PC-9 (cell line): ENCODE measurements around the gene ITGA5. TPM values are rescaled to one million over a fixed set of nuclear protein-coding genes. Genes with fewer than 3 reads are reported as not detected.

Experiments used
- BruUV-seq: library from RNA; stranded (reverse); fragments of 400-500 nt; replicated peaks from 2 replicates; lab custom pipeline; 2021; lab: Mats Ljungman, UMichigan
- CTCF ChIA-PET: fragments of 300-600 bp; sonication (Branson Sonifier 250); formaldehyde crosslinking; loops from one replicate; lab custom pipeline; 2022; ENCODE audit warnings: antibody characterized with exemption; lab: Charles Lee
- POLR2A ChIA-PET: fragments of 300-600 bp; sonication (Branson Sonifier 250); formaldehyde crosslinking; loops from one replicate; lab custom pipeline; 2022; ENCODE audit warnings: antibody characterized with exemption; ENCODE audit not compliant: unreplicated experiment; lab: Charles Lee
- DNase-seq, 2 experiments: peaks; one replicate each; pipeline versions ENCODE4 v3.0.0 to v3.0.0-alpha.2; 2015 to 2022; ENCODE audit warnings: mixed read lengths in 1 of 2
- H2AFZ ChIP-seq: fragments of 200-600 bp; sonication (generic); 2 replicates; pipeline ENCODE4 v1.8.1; 2017; ENCODE audit warnings: antibody characterized with exemption
- H3F3A ChIP-seq: fragments of 200-600 bp; sonication (generic); 2 replicates; pipeline ENCODE4 v1.8.1; 2017; ENCODE audit warnings: antibody characterized with exemption, mild to moderate bottlenecking, low read depth; ENCODE audit not compliant: insufficient read depth
- H3K27ac ChIP-seq: fragments of 200-600 bp; sonication (generic); 2 replicates; pipeline ENCODE4 v1.6.1; 2016; ENCODE audit warnings: mixed run types
- H3K27me3 ChIP-seq: fragments of 200-600 bp; sonication (generic); 2 replicates; pipeline ENCODE4 v1.6.1; 2016; ENCODE audit warnings: low read depth, mixed run types; ENCODE audit not compliant: insufficient read depth
- H3K36me3 ChIP-seq: fragments of 200-600 bp; sonication (generic); 2 replicates; pipeline ENCODE4 v1.6.1; 2016; ENCODE audit warnings: low read depth, mixed run types
- H3K4me1 ChIP-seq: fragments of 200-600 bp; sonication (generic); replicated peaks from 2 replicates; pipeline ENCODE4 v1.6.1; 2016; ENCODE audit warnings: mixed run types; ENCODE audit not compliant: insufficient read depth
- H3K4me2 ChIP-seq: fragments of 200-600 bp; sonication (generic); 2 replicates; pipeline ENCODE4 v1.6.1; 2017; ENCODE audit warnings: mixed run types
- H3K4me3 ChIP-seq: fragments of 200-600 bp; sonication (generic); 2 replicates; pipeline ENCODE4 v1.6.1; 2016; ENCODE audit warnings: mixed run types
- H3K79me2 ChIP-seq: fragments of 200-600 bp; sonication (generic); 2 replicates; pipeline ENCODE4 v1.6.1; 2017; ENCODE audit warnings: low read depth, mixed run types
- H3K9me2 ChIP-seq: fragments of 200-600 bp; sonication (generic); 2 replicates; pipeline ENCODE4 v1.8.1; 2017; ENCODE audit warnings: mild to moderate bottlenecking; ENCODE audit not compliant: insufficient read depth
- H3K9me3 ChIP-seq: fragments of 200-600 bp; sonication (generic); 2 replicates; pipeline ENCODE4 v1.8.1; 2016; ENCODE audit warnings: low read depth; ENCODE audit not compliant: insufficient read depth
- H4K20me1 ChIP-seq: fragments of 200-600 bp; sonication (generic); 2 replicates; pipeline ENCODE4 v1.8.1; 2017; ENCODE audit not compliant: insufficient read depth
- EZH2 ChIP-seq: fragments of 200-600 bp; sonication (generic); IDR thresholded peaks from 2 replicates; pipeline ENCODE4 v1.8.0; 2017; ENCODE audit warnings: antibody characterized with exemption, low read depth
- intact Hi-C: fragments of 100-400 bp; cut with micrococcal nuclease; formaldehyde crosslinking; loops from one replicate; pipeline ENCODE4 v1.10.0; 2022; ENCODE audit not compliant: unreplicated experiment
- total RNA-seq: library from RNA; stranded (reverse); gene quantifications from 2 replicates; pipeline ENCODE4 v1.2.3, GENCODE V29; 2021
- TF ChIP-seq, protein P1 (sequence below): fragments of 200-600 bp; sonication (generic); conservative IDR thresholded peaks from 2 replicates; pipeline ENCODE4 v1.6.1; 2017; ENCODE audit warnings: mixed run types, antibody characterized with exemption, mild to moderate bottlenecking, moderate library complexity

The ITGA5 gene
- total RNA-seq, 1 experiment from 2014 or later = 28.4 TPM

DNA sequence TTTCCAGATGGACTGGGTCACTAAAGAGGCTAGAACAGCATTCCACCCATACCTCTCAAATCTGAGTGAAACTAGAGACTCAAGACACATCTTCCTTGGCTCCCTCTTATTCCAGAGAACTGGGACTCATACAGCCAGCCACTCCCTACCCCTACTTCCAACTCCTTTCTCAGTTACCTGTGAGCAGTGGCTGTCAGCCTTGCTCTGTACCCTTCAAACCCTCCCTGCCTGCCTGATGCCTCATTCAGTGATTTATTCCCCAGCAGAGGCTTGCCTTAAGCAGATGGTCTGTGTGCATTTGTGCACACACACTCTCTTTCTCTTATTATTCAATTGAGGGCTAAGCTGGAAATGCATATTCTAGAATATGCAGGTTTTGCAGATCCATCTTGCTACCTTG is 69.4 kb downstream of the ITGA5 start:
- H3F3A ChIP-seq = peaks cover 36% of the 10 kb centered on the region; the same call in 1 of the 2 replicates
- H3K9me2 ChIP-seq = no peaks in the 10 kb centered on the region
- H3K27me3 ChIP-seq = no peaks in the 10 kb centered on the region
- no peak for DNase-seq
- ChIA-PET POLR2A (no interaction called here), CTCF (no interaction called here)
- H3K4me3 ChIP-seq = no peak overlapping the region
- no peak overlapping the region for H3K27ac ChIP-seq
- H3K4me1 ChIP-seq = no peaks in the 10 kb centered on the region
- H4K20me1 ChIP-seq = no peaks in the 10 kb centered on the region
- TF ChIP-seq EZH2 = no peak
- TF ChIP-seq, protein P1, sequence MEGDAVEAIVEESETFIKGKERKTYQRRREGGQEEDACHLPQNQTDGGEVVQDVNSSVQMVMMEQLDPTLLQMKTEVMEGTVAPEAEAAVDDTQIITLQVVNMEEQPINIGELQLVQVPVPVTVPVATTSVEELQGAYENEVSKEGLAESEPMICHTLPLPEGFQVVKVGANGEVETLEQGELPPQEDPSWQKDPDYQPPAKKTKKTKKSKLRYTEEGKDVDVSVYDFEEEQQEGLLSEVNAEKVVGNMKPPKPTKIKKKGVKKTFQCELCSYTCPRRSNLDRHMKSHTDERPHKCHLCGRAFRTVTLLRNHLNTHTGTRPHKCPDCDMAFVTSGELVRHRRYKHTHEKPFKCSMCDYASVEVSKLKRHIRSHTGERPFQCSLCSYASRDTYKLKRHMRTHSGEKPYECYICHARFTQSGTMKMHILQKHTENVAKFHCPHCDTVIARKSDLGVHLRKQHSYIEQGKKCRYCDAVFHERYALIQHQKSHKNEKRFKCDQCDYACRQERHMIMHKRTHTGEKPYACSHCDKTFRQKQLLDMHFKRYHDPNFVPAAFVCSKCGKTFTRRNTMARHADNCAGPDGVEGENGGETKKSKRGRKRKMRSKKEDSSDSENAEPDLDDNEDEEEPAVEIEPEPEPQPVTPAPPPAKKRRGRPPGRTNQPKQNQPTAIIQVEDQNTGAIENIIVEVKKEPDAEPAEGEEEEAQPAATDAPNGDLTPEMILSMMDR = no peak
- H3K4me2 ChIP-seq = no peak overlapping the region
- no peaks in the 10 kb centered on the region for H3K9me3 ChIP-seq
- no peak overlapping the region for H2AFZ ChIP-seq
- BruUV-seq = no TSS peak
- peaks cover 44% of the 10 kb centered on the region for H3K36me3 ChIP-seq
- H3K79me2 ChIP-seq = no peaks in the 10 kb centered on the region
- intact Hi-C loops = no loop called here

DNA sequence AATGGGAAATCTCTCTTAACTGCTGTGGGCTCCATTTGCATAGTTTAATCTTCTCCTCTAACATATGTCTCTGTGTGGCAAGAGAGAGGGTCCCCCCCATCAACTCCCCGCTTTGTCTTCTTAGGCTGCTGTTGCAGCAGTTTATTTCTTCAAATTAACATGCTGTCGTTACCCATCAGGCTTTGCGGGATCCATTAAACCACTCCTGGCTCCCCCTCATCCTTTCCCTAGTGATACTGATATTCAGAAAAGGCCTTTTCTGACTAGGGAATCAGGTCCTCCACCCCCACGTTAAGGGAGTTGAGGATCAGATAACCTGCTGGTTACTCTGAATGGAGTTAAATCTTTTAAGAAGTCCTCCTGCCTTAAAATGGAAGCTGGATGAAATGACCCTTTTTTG is 70.0 kb downstream of the ITGA5 start:
- BruUV-seq = no TSS peak
- Histone ChIP-seq H3K9me2 (no peaks in the 10 kb centered on the region), H3K4me2 (no peak overlapping the region), H3K4me3 (no peak overlapping the region), H3K27me3 (no peaks in the 10 kb centered on the region), H3K36me3 (peaks cover 49% of the 10 kb centered on the region), H3K79me2 (no peaks in the 10 kb centered on the region), H3K4me1 (no peaks in the 10 kb centered on the region), H4K20me1 (no peaks in the 10 kb centered on the region), H3K27ac (no peak overlapping the region), H2AFZ (no peak overlapping the region), H3F3A (peaks cover 35% of the 10 kb centered on the region; the same call in 1 of the 2 replicates), H3K9me3 (no peaks in the 10 kb centered on the region)
- ChIA-PET CTCF (no interaction called here), POLR2A (no interaction called here)
- TF ChIP-seq EZH2 = no peak
- TF ChIP-seq, protein P1 = no peak
- no peak for DNase-seq
- intact Hi-C loops = no loop called here

Other genes with a start within 250 kb of the ITGA5 start
- gene SMUG1, start 230.3 kb downstream of the ITGA5 start, total RNA-seq = 37.8 and 53.7 TPM in 2 replicates
- gene CBX5, start 139.1 kb downstream of the ITGA5 start, total RNA-seq = 108 and 154 TPM in 2 replicates
- 1,116 and 1,137 TPM in 2 replicates for gene HNRNPA1, start 138.5 kb downstream of the ITGA5 start, total RNA-seq
- 1.5 and 1.7 TPM in 2 replicates for gene NFE2, start 118.3 kb downstream of the ITGA5 start, total RNA-seq
- 232 and 265 TPM in 2 replicates for gene COPZ1, start 94.1 kb downstream of the ITGA5 start, total RNA-seq
- gene GPR84, start 54.8 kb downstream of the ITGA5 start, total RNA-seq = not detected in 2 replicates
- gene ZNF385A, start 34.5 kb downstream of the ITGA5 start, total RNA-seq = 17.2 and 18.0 TPM in 2 replicates
- gene GTSF1, start 54.3 kb upstream of the ITGA5 start, total RNA-seq = not detected in 2 replicates
- not detected in 2 replicates for gene NCKAP1L, start 78.5 kb upstream of the ITGA5 start, total RNA-seq
- gene PDE1B, start 130.3 kb upstream of the ITGA5 start, total RNA-seq = not detected in 2 replicates
- not detected in 2 replicates for gene PPP1R1A, start 169.4 kb upstream of the ITGA5 start, total RNA-seq
- gene LACRT, start 215.6 kb upstream of the ITGA5 start, total RNA-seq = not detected in 2 replicates
- gene DCD, start 229.1 kb upstream of the ITGA5 start, total RNA-seq = not detected in 2 replicates